NCI-H510A treated with DMSO at 0.1 percent for 48 hours (cell line): Measurements from ENCODE around the gene REP15.
"Not testable (repeated sequence)": the region's sequence is repeated elsewhere in the genome, so short reads cannot be mapped to it uniquely, and the experiment has no call there.

Source experiments
- DNase-seq: peaks from one replicate; lab custom pipeline; 2025; lab: John Stamatoyannopoulos, UW

Gene REP15, protein sequence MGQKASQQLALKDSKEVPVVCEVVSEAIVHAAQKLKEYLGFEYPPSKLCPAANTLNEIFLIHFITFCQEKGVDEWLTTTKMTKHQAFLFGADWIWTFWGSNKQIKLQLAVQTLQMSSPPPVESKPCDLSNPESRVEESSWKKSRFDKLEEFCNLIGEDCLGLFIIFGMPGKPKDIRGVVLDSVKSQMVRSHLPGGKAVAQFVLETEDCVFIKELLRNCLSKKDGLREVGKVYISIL

DNA sequence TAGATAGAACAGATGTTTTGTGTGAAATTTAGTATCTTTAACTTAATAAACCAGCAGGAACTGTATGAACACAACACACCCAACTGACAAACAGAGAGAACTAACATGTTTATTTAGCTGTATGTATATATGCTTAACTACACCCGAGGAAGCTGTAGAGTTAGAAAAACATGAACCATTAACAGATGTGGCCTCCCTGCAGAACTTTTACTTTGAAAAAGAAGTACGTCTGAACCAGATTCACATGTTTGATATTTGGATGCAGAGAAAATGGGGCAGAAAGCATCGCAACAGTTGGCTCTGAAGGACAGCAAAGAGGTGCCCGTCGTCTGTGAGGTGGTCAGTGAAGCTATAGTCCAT, at the start of gene REP15:
Gene REP15, plus strand, starts transcription at position 155 of the 360 bp plus-strand sequence. Its CDS starts 116 bp downstream, at position 271.
- DNase-seq = no peak

DNA sequence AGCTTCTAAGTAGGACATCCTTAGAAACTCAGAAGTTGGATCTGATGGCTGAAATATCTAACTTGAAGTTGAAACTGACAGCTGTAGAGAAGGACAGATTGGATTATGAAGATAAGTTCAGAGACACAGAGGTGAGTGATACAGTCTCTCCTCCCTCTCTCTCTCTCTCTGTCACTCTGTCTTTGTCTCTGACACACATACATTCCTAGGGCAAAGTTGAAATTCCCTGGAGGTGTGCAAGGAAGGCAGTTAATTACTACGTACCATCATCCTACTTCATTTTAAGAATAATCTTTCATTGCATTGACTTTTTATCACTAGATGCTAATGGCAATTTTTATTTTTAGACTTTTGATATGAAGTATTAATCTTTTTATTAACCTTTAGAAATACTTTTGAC, 46.2 kb upstream of the REP15 start:
- no peak for DNase-seq

DNA sequence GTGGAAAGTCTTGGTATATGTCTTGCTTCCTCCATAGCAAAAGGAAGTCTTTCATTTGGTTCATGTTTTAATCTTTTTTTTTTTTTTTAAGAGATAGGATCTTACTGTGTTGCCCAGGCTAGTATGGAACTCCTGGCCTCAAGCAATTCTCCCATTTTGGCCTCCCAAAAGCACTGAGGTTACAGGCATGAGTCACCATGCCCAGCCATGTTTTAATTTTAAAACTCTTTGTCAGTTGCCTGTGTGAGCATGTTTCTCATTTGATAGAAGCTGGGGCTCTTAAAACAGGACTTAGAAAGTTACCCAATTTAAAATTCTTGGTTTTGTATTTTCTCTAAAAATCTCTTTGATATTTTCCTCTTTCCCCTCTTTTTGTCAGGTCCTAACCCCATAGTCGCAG, 45.0 kb upstream of the REP15 start:
- no peak for DNase-seq

DNA sequence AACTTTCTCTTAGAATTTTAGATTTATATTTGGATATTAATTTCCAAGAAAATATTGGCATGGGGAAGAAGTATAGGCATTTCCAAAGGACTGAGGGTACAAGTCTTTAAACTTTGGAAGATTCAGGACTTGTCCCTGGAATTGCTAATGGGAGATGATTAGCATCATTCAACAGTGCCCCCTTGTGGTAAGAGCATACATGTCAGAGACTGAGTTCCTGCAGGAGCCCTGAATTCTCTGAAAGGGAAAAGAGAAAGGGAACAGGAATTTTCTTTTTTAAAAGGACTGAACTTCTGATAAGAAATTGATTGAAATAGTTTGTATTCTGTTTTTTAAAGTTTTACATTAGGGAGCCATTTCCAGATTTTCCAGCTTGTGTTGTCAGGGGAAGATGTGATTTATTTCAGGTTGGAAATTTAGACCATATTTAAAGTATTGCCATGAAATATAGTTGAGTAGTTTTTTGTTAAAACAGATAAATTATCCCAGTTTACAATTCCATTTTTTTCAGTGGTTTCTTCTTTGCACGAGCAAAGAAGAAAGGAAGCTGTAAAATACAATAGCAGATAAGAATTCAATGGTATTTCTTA, 44.0 kb upstream of the REP15 start:
- peak; percentile 52 for DNase-seq

DNA sequence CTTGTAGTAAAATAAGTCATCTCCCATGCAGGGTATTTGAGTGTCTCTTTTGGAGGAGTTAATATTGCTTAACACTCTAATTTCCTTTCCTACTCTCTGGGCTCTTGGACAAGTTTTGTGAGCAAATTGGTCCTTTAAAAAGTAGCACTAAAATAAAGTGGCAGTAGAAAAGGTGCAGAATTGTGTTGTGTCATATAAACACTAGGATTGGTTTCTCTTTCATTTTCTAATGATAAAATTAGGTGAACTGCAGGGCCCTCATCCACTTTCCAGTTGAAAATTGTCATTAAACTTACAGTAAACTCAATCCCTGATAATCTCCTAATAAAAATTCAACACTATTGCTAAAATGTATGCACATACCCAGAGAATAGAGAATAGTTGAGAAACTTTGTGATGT, 42.6 kb upstream of the REP15 start:
- DNase-seq = no peak

DNA sequence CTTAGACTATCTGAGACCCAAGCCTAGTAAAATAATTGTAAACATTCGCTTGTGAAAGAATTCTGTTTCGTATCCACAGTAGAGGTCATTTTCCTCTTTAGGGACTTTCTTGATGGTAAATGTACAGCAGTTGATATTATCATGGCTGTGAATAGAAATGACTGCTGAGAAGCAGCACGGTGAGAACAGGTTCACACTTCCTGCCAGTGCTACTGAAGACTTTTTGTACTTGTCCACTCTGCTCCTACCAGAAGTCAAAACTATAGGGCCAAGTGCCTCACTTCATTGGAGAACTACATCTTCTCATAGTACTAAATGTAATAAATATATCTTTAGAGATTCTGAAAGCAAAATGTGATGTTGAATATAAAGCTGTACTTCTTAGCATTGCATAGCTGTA, 40.8 kb upstream of the REP15 start:
- not testable (repeated sequence) for DNase-seq

DNA sequence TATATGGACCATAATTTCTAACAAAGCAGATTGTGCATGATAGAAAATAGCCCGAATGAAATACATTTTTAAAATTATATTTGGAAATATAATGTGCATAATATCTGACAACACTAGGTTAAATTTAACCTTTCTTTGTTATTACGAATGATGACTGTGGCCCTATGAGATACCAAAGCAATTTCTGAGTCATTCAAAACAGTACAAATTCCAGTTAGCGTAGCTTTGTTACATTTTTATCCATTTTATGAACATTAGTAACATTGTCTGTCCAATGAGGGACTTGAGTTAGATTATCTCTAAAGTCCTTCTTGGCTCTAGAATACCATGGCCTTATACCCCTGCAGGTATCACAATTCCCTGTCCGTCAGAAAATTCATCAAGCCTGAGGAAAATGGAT, 39.0 kb upstream of the REP15 start:
- DNase-seq = no peak

DNA sequence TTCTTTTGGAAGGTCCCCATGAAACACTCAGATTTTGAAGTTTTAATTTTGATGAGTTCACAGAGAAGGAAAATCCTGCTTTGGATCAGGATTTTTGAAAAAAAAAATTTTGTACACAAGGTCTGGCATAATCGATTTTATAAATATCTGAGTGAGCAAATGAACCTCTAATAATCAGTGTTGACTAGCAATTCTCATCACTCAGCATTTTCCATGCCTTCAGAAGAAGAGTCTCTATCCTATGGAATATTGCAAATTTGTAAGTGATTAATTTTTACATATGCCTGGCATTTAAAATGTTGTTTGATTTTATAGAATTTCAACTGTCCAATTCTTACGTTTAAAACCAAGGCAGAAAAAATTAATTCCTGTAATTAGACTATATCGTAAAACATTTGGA, 30.5 kb upstream of the REP15 start:
- no peak for DNase-seq

DNA sequence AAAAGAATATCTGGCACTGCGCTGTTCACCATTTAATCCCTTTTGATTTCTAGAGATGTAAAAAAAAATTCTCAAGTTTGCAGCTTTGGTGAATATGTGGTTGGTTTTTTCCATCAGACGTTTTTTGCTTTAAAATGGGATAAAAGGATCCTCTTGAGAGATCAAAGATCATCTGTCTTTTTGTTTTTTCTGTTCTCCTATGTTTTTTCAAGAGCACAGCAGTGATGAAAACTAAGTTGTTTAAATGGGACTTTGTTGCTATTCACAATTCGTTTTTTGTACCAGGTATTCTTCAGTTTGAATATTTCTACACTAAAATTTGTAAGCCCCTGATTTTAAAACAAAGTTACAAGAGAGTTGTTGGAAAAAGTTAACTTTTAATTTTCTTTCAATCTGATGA, 29.7 kb upstream of the REP15 start:
- DNase-seq = no peak

DNA sequence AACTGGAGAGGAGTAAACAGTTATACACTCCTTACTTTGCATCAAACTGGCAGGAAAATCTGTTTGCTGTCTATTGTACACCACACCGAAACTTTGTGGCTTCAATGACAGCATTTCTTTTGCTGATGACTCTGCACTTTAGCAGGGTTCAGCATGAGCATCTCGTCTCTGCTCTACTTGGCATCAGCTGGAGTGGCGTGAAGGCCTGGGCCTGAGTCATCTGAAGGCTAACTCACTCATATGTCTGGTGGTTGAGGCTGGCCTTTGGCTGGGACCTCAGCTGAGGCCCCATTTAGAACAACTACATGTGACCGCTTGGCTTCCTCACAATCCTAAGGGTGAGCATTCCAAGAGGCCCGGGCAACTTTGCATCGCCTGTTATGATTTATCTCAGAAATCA, 28.7 kb upstream of the REP15 start:
- no peak for DNase-seq

DNA sequence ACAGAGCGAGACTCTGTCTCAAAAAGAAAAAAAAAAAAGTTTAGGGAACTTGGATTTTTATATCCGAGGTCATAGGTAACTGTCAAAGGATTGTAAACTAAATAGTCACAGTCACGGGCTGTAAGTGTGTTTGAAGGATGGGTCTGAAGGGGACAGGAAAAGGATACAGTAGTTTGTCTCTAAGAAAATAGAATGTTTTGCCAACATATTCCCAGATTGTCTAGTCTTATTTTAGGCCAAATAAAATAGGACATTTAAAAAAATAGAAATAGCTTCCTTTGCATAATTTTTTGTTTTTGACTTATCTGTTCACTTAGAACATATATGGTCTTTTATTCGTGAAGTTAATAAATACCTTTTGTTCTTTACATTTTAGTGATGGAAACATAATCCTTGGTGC, 24.2 kb upstream of the REP15 start:
- no peak for DNase-seq

DNA sequence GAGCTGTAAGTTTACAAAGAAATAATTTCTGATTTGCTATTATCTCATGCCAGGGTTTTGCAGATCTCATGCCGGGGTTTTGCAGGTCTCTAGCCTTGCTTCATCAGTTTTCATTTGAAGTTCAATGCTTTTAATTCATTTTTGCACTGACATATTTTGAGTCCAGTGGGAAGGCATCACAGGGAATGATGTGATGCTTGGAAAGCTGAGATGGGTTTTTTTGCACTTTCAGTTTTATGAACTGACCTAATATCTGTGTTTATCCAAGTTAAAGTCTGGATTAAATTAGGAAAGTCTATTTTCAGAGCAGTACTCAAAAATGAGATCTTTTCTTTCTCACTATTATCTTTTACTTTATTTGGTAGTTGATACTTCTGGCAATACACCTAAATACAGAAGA, 23.6 kb upstream of the REP15 start:
- DNase-seq = no peak

DNA sequence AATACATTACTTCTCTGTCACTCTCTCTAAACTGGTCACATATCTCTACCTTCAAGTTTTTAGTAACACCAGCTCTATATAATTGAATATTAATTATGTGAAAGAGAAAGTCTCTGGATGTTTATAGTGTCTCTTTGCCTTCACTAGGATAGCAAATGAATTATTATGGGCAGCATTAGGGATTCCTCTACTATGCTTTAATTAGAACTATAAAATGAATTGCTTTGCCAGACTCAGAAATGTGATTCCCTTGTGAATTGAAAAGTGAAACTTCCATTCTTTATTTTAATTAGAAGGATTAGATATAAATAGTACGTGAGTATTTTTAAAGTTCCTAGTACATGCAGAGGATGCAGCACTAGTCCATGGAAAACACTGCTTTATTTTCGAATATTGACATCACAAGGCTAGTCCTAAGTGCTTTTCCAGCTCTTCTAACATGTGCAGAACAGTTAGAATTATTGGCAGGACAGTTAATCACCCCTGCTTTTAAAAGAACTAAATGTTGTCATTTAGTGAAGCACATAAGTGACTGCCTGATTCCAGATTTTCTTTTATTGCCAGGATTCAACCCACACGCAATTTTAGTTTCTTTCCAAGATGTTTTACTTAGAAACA, 23.0 kb upstream of the REP15 start:
- no peak for DNase-seq

DNA sequence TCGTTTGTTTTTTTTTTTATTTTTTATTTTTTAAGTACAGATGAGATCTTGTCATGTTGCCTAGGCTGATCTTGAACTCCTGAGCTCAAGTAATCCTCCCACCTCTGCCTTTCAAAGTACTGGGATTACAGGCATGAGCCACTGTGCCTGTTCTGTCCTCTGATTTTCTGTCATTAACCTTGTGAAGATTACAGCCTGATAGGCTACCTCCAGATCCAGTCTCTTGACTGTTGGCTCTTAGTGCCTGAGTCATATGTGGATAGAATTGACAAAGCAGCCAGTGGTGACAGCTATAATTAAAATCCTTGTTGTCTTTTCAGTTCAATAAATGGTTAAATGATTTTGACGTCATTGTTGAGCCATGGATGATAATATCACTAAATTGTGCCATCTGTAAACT, 21.3 kb upstream of the REP15 start:
- DNase-seq = no peak

DNA sequence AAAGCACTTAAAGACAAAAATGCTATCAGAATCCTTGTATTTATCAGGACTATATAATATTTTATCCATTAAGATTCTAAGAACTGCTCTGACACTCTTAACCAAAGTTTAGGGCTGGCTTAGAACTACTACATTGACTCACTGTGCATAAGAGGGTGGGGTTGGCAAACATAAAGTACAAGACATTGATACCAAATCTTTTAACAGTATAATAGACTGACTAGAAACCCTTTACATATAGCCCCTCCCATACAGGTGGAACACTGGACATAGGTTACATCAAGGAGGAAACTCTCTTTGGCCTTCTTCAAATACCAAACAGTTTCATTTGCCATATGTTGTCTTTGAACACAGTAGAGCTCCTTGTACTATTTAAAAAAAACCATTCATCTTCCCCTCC, 15.6 kb upstream of the REP15 start:
- no peak for DNase-seq

DNA sequence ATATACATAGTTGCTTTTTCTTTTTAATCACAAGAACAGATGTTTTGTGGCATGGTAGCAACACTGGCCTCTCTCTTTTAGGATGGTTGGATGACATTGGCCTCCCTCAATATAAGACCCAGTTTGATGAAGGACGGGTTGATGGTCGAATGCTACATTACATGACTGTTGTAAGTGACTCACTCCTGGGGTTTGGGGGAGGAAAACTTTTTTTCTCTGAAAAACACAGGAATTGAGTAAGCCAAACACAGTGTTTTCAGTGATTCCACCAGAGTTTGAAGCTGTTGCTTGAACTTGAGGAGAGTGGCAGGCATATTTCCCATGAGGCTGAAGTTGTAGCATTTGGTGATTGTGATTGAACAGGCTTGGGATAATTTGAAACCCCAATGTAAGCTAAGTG, 13.7 kb upstream of the REP15 start:
- DNase-seq = no peak

DNA sequence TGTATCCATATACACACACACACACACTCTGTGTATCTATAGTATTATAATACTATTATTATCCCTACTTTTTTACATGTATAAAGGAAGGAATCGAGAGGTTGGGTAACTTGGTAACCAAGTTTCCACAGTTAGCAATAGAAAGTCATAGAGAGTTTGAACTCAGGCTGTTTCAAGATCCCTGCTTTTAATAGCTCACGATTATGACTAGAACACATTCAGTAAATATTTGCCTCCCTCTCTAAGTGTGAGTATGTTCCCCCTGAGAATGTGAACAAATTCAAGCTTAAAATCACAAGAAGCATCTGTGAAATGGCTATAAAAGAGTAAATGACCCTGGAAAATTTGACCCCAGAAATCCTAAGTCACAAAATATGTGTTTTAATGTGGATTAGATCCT, 11.0 kb upstream of the REP15 start:
- no peak for DNase-seq

DNA sequence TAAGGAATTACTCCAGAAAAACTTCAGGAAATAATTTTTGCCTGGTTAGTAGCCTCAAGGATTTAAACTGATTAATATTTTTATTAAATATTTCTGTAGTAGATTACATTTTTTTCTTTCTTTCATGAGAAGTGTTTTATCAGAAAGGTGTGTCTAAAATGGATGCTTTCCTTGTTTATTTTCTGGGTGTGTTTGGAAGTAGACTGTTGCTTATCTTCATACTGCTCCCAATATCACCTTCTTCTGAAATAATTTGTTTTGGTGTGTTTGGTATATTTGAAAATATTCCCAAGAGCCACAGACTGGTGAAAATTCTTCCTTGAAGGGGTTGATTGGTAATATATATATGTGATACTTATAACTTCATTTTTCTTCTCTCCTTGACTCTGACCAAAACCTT, 10.1 kb upstream of the REP15 start:
- DNase-seq = no peak

DNA sequence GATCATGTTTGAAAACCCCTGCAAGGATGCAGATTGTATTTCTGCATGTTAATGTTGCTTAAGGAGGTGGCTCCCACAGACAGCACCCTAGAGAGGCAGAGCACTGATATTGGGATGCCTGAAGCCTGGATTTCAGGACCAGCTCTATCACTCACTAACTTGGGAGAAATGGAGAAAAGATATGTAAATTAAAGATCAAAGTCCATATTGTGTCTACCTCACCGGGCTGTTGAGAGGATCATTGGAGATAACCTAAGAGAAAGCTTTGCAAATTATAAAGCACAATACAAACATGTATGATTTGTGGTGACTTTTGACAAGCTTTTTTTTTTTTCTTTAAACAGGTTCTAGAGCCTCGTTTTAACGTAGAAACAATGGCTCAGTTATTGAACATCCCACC, 7.6 kb upstream of the REP15 start:
- no peak for DNase-seq

DNA sequence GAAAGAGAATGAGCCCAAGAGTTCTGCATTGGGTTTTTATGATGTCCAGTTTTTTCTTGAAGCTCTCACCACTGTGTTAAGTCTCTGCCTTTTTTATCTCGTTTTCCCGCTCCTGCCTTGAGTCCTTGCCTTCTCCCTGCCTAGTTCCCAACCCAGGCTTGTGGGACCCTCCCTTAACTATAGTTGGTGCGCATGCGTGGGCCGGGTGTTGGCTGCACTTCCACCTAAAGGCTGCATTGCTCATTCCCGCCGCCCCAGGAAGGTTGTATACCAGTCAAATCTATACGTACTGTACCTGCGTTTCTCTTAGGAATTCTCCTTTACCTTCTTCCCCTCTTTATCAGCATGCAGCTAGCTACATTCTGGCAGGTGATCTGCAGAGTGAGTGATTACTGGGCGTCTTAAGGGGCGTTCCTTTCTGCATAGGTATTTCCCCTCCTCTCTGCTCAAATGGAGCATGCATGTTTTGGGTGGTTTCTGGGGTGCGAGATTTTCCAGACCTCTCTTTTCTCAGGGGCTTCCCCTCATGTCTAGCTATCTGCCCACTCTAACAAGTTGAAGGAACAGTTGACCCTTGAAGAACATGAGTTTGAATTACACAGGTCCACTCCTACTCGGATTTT, 6.6 kb upstream of the REP15 start:
- DNase-seq = no peak

DNA sequence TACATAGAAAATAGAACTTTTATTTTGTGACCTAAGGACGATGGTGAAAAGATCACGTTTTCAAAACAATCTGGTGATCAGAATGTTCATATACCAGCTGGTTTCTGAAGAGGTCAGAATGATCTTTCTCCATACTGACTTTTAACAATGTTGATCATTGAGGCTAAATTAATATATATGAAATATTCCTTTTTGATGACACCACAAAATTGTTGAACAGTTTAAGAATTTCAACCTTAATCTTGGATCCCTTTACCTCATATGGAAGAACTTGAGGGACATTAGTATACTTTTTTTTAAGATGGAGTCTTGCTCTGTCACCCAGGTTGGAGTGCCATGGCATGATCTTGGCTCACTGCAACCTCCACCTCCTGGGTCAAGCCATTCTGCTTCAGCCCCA, 2.8 kb upstream of the REP15 start:
- no peak for DNase-seq

DNA sequence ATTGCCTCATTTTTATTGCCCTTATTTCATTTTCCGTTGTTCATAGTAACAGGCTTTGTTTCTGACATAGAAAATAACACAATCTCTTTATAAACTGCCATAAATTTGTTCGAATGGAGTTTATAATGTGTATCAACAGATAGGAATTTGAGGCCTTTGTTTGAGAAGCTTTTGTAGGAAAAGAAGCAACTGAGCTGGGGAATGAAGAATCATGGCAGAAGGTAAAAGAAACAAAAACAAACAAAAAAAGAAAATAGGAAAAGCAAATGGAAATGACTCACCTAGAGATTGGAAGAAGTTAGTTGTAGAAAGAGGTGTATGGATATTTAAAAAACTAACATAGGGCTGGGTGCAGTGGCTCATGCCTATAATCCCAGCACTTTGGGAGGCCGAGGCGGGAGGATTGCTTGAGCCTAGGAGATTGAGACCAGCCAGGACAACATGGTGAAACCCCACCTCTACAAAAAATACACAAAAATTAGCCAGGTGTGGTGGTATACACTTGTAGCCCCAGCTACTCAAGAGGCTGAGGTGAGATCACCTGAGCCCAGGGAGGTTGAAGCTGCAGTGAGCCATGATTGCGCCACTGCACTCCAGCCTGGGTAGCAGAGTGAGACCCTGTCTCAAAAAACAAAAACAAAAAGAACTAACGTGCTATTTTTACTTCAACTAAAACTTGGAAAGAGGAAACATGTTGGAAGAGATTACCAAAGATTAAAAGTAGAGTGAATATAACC, 523 bp upstream of the REP15 start:
- no peak for DNase-seq
